Keratinocyte (primary cell): Measurements from ENCODE around the gene SLC16A1.

ENCODE experiments used
- EZH2 ChIP-seq: IDR thresholded peaks from one replicate; pipeline ENCODE4 v1.6.1; 2012; ENCODE audit warnings: inconsistent platforms, mild to moderate bottlenecking, low read length, moderate library complexity
- TF ChIP-seq, protein P1 (sequence below), 3 experiments: IDR thresholded peaks in 1 of 3; conservative IDR thresholded peaks in 1 of 3; optimal IDR thresholded peaks in 1 of 3; 2 replicates in 2 of 3; 3 replicates in 1 of 3; pipeline versions ENCODE3 to v1.5.1; 2011; ENCODE audit warnings: low read length in 3 of 3, mild to moderate bottlenecking in 3 of 3, moderate library complexity in 2 of 3, control low read depth in 1 of 3, inconsistent platforms in 1 of 3; ENCODE audit not compliant: insufficient read depth in 2 of 3; ENCODE audit errors: extremely low read depth in 1 of 3

DNA sequence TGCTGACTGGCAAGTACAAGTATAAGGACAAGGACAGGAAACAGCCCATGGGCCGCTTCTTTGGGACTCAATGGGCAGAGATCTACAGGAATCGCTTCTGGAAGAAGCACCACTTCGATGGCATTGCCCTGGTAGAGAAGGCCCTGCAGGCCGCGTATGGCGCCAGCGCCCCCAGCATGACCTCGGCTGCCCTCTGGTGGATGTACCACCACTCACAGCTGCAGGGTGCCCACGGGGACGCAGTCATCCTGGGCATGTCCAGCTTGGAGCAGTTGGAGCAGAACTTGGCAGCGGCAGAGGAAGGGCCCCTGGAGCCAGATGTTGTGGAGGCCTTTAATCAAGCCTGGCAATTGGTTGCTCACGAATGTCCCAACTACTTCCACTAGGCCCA, 32.0 kb downstream of the SLC16A1 start:
- TF ChIP-seq, protein P1, sequence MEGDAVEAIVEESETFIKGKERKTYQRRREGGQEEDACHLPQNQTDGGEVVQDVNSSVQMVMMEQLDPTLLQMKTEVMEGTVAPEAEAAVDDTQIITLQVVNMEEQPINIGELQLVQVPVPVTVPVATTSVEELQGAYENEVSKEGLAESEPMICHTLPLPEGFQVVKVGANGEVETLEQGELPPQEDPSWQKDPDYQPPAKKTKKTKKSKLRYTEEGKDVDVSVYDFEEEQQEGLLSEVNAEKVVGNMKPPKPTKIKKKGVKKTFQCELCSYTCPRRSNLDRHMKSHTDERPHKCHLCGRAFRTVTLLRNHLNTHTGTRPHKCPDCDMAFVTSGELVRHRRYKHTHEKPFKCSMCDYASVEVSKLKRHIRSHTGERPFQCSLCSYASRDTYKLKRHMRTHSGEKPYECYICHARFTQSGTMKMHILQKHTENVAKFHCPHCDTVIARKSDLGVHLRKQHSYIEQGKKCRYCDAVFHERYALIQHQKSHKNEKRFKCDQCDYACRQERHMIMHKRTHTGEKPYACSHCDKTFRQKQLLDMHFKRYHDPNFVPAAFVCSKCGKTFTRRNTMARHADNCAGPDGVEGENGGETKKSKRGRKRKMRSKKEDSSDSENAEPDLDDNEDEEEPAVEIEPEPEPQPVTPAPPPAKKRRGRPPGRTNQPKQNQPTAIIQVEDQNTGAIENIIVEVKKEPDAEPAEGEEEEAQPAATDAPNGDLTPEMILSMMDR (optimal IDR thresholded peaks at IDR 0.05 in 1 of 3, IDR thresholded peaks at IDR 0.05 in 1 of 3, conservative IDR thresholded peaks at IDR 0.05 in 1 of 3; ENCODE audit: extremely low read depth in 1 of 3, insufficient read depth in 2 of 3, low read length in 3 of 3): peak in 1 of 3 experiments; percentile 23
- TF ChIP-seq EZH2: no peak
